K562 (cell line): ENCODE data around the gene FBXO27. TPM values are rescaled to one million over a fixed set of nuclear protein-coding genes. Genes with fewer than 3 reads are reported as not detected.

Experiments
- ARID3A ChIP-seq: IDR thresholded peaks from 2 replicates; pipeline ENCODE4 v1.6.1; 2012; ENCODE audit warnings: low read depth, low read length, improper control_type of control experiment, borderline replicate concordance
- EP300 ChIP-seq: IDR thresholded peaks from 2 replicates; pipeline ENCODE4 v1.6.1; 2012; ENCODE audit warnings: low read length, improper control_type of control experiment
- FOXA1 ChIP-seq: fragments of 450-650 bp; IDR thresholded peaks from 2 replicates; pipeline ENCODE4 v1.6.1; 2016; ENCODE audit warnings: mild to moderate bottlenecking, borderline replicate concordance
- HDAC1 ChIP-seq, 2 experiments: fragments of 450-650 bp; IDR thresholded peaks; 2 replicates each; pipeline ENCODE4 v1.6.1; 2016 to 2017; ENCODE audit warnings: inconsistent platforms in 1 of 2, mild to moderate bottlenecking in 1 of 2, moderate library complexity in 1 of 2
- HDAC6 ChIP-seq: IDR thresholded peaks from 2 replicates; pipeline ENCODE4 v1.6.1; 2012; ENCODE audit warnings: low read depth, mild to moderate bottlenecking, control low read depth, inconsistent platforms, low read length, moderate library complexity
- JUN ChIP-seq, 2 experiments: sonication (generic) in 1 of 2; formaldehyde crosslinking in 1 of 2; IDR thresholded peaks; 2 replicates each; pipeline versions ENCODE4 v1.6.1 to v1.8.0; 2012 to 2022; ENCODE audit warnings: borderline replicate concordance in 2 of 2, mild to moderate bottlenecking in 2 of 2, improper control_type of control experiment in 1 of 2, low read depth in 1 of 2, low read length in 1 of 2, missing genetic modification reagents in 1 of 2
- MAFF ChIP-seq: IDR thresholded peaks from 2 replicates; pipeline ENCODE4 v1.6.1; 2012; ENCODE audit warnings: low read length, improper control_type of control experiment
- OTX1 ChIP-seq: fragments of 450-650 bp; formaldehyde crosslinking; IDR thresholded peaks from 2 replicates; pipeline ENCODE4 v1.4.0; 2022; ENCODE audit warnings: mild to moderate bottlenecking
- SUPT5H ChIP-seq: fragments of 450-650 bp; IDR thresholded peaks from 2 replicates; pipeline ENCODE4 v1.6.1; 2016
- ZBTB12 ChIP-seq: fragments of 250-450 bp; sonication (Bioruptor Pico); IDR thresholded peaks from 2 replicates; pipeline ENCODE4 v1.4.0; 2020
- ZBTB33 ChIP-seq: sonication (generic); formaldehyde crosslinking; IDR thresholded peaks from 2 replicates; pipeline ENCODE4 v1.8.1; 2023; ENCODE audit warnings: mild to moderate bottlenecking, missing genetic modification reagents
- ZNF133 ChIP-seq: fragments of 250-450 bp; sonication (Bioruptor Pico); IDR thresholded peaks from 2 replicates; pipeline ENCODE4 v1.4.0; 2020; ENCODE audit warnings: mild to moderate bottlenecking
- polyA plus RNA-seq, 8 experiments: library from polyadenylated mRNA; depleted of rRNA in 4 of 8; stranded (reverse) in 5 of 8; unstranded in 3 of 8; fragments of >200 nt; fragmentation: Nextera tagmentation in 2 of 8; fragmentation: Illumina TruSeq in 1 of 8; extraction: Ambion mirVana in 2 of 8; extraction: Trizol in 1 of 8; gene quantifications; 2 replicates each; pipeline versions ENCODE4 v1.2.1 to v1.2.3, GENCODE V29; 2011 to 2014; ENCODE audit warnings: inconsistent platforms in 1 of 8, missing spikeins in 1 of 8
- total RNA-seq, 7 experiments: library from RNA; depleted of rRNA in 6 of 7; stranded (reverse); fragments of >200 nt in 6 of 7; fragmentation: Illumina TruSeq in 2 of 7; extraction: Trizol in 2 of 7; gene quantifications; 2 replicates each; pipeline versions ENCODE4 v1.2.1 to v1.2.3, GENCODE V29; 2011 to 2021; ENCODE audit warnings: low replicate concordance in 1 of 7
- TF ChIP-seq, protein P1 (sequence below): fragments of 250-450 bp; sonication (Bioruptor Pico); IDR thresholded peaks from 2 replicates; pipeline ENCODE4 v1.4.0; 2020; ENCODE audit warnings: mild to moderate bottlenecking, moderate library complexity
- TF ChIP-seq, protein P2 (sequence below): fragments of 450-650 bp; IDR thresholded peaks from 2 replicates; pipeline ENCODE4 v1.6.1; 2018; ENCODE audit not compliant: partially characterized antibody

FBXO27 gene
- total and polyA plus RNA-seq, 9 of the 15 experiments (the other 6 are each of a cell fraction or from before 2014, with no cell fraction given): 1.8 to 11.0 (median 6.3) TPM

GRCh38 chr19:38979812-38980211 lies 52.5 kb downstream of the FBXO27 start (continued):
- TF ChIP-seq, protein P1, sequence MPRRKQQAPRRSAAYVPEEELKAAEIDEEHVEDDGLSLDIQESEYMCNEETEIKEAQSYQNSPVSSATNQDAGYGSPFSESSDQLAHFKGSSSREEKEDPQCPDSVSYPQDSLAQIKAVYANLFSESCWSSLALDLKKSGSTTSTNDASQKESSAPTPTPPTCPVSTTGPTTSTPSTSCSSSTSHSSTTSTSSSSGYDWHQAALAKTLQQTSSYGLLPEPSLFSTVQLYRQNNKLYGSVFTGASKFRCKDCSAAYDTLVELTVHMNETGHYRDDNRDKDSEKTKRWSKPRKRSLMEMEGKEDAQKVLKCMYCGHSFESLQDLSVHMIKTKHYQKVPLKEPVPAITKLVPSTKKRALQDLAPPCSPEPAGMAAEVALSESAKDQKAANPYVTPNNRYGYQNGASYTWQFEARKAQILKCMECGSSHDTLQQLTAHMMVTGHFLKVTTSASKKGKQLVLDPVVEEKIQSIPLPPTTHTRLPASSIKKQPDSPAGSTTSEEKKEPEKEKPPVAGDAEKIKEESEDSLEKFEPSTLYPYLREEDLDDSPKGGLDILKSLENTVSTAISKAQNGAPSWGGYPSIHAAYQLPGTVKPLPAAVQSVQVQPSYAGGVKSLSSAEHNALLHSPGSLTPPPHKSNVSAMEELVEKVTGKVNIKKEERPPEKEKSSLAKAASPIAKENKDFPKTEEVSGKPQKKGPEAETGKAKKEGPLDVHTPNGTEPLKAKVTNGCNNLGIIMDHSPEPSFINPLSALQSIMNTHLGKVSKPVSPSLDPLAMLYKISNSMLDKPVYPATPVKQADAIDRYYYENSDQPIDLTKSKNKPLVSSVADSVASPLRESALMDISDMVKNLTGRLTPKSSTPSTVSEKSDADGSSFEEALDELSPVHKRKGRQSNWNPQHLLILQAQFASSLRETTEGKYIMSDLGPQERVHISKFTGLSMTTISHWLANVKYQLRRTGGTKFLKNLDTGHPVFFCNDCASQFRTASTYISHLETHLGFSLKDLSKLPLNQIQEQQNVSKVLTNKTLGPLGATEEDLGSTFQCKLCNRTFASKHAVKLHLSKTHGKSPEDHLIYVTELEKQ (CRISPR knock-in tag): no peak
- no peak for TF ChIP-seq ZBTB12
- TF ChIP-seq HDAC6: no peak
- no peak for TF ChIP-seq ARID3A
- no peak for TF ChIP-seq MAFF
- no peak for TF ChIP-seq OTX1 (CRISPR knock-in tag)
- 0 out of 2 replicates have a peak, but pooled peaks have one; percentile 17 for TF ChIP-seq ZBTB33 (CRISPR knock-in tag)
- TF ChIP-seq FOXA1: no peak
- peak in 1 of 2 experiments; percentile 38; a peak in 1 of 4 replicates for TF ChIP-seq HDAC1 (IDR thresholded peaks at IDR 0.05)
- TF ChIP-seq EP300: peak; percentile 22; the same call in 1 of the 2 replicates
- TF ChIP-seq JUN (IDR thresholded peaks at IDR 0.05; ENCODE audit: borderline replicate concordance, low read depth, low read length): no peak
- no peak for TF ChIP-seq JUN (CRISPR knock-in tag; IDR thresholded peaks at IDR 0.05; ENCODE audit: borderline replicate concordance)
- TF ChIP-seq SUPT5H: no peak
- no peak for TF ChIP-seq ZNF133 (CRISPR knock-in tag)
- TF ChIP-seq, protein P2, sequence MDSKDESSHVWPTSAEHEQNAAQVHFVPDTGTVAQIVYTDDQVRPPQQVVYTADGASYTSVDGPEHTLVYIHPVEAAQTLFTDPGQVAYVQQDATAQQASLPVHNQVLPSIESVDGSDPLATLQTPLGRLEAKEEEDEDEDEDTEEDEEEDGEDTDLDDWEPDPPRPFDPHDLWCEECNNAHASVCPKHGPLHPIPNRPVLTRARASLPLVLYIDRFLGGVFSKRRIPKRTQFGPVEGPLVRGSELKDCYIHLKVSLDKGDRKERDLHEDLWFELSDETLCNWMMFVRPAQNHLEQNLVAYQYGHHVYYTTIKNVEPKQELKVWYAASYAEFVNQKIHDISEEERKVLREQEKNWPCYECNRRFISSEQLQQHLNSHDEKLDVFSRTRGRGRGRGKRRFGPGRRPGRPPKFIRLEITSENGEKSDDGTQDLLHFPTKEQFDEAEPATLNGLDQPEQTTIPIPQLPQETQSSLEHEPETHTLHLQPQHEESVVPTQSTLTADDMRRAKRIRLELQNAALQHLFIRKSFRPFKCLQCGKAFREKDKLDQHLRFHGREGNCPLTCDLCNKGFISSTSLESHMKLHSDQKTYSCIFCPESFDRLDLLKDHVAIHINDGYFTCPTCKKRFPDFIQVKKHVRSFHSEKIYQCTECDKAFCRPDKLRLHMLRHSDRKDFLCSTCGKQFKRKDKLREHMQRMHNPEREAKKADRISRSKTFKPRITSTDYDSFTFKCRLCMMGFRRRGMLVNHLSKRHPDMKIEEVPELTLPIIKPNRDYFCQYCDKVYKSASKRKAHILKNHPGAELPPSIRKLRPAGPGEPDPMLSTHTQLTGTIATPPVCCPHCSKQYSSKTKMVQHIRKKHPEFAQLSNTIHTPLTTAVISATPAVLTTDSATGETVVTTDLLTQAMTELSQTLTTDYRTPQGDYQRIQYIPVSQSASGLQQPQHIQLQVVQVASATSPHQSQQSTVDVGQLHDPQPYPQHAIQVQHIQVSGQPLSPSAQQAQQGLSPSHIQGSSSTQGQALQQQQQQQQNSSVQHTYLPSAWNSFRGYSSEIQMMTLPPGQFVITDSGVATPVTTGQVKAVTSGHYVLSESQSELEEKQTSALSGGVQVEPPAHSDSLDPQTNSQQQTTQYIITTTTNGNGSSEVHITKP: no peak
